NCI-H1105 (cell line): ENCODE measurements around the gene CEBPZ.
"Not testable (repeated sequence)": the region's sequence is repeated elsewhere in the genome, so short reads cannot be mapped to it uniquely, and the experiment has no call there.

ENCODE experiments used
- DNase-seq: peaks from one replicate; lab custom pipeline; 2025; lab: John Stamatoyannopoulos, UW

CEBPZ gene, protein sequence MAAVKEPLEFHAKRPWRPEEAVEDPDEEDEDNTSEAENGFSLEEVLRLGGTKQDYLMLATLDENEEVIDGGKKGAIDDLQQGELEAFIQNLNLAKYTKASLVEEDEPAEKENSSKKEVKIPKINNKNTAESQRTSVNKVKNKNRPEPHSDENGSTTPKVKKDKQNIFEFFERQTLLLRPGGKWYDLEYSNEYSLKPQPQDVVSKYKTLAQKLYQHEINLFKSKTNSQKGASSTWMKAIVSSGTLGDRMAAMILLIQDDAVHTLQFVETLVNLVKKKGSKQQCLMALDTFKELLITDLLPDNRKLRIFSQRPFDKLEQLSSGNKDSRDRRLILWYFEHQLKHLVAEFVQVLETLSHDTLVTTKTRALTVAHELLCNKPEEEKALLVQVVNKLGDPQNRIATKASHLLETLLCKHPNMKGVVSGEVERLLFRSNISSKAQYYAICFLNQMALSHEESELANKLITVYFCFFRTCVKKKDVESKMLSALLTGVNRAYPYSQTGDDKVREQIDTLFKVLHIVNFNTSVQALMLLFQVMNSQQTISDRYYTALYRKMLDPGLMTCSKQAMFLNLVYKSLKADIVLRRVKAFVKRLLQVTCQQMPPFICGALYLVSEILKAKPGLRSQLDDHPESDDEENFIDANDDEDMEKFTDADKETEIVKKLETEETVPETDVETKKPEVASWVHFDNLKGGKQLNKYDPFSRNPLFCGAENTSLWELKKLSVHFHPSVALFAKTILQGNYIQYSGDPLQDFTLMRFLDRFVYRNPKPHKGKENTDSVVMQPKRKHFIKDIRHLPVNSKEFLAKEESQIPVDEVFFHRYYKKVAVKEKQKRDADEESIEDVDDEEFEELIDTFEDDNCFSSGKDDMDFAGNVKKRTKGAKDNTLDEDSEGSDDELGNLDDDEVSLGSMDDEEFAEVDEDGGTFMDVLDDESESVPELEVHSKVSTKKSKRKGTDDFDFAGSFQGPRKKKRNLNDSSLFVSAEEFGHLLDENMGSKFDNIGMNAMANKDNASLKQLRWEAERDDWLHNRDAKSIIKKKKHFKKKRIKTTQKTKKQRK

DNA sequence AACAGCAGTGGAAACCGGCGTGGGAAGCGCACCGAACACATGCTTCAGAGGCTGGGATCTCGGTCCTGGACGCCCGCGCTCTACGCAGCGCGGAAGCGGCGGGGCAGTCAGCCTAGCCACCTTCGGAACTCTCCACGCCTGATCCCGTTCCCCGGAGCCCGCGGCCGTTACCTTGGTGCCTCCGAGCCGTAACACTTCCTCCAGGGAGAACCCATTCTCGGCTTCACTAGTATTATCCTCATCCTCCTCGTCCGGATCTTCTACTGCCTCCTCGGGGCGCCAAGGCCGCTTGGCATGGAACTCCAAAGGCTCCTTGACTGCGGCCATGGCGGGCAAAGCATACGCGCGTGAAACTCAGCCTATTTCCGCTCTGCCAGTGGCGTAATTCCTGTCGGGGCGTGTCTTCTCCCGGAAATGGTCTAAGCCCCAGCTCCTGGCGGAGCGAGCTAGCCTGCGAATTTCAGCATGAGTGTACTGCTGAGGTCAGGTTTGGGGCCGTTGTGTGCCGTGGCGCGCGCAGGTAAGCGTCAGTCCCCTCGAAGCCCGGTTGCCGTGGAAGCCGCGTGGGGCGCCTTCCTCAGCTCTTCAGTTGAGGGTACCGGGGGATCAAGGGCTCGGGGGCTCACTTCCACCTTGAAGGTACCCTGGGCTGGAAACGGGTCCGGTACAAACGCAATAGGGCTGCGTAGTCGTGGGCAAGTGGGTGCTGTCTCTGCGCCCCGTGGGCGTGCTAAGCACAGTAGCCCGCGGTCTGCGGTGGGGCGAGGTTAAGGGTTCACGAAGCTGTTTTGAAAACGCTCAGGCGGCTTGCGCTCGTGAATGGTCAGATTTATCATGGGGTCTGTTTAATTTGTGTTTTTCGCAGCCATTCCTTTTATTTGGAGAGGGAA is at the start of gene CEBPZ, which contains the start of gene NDUFAF7:
Gene CEBPZ, minus strand, starts transcription at position 356 of the 890 bp plus-strand sequence. Its CDS starts 29 bp downstream, at position 327.
Gene NDUFAF7, plus strand, starts transcription at position 418 of the 890 bp plus-strand sequence. Its CDS starts 48 bp downstream, at position 466.
- peak; percentile 82 for DNase-seq

DNA sequence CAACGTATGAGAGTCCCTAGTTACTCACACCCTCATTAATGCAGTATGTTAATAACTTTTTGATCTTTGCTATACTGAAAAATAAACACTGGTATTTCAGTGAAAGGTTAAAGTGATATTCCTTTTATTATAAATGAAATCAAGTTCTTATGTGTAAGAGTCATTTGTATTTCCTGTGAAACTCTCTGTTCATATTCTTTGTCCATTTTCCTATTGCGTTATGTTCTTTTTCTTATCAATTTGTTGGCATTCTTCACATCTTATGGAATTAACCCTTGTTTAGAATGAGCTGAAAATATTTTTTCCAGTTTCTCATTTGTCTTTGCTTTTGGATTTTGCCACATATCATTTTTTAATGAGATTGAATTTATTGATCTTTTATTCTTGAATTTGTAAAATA is 44.9 kb upstream of the CEBPZ start:
- DNase-seq, result no peak

DNA sequence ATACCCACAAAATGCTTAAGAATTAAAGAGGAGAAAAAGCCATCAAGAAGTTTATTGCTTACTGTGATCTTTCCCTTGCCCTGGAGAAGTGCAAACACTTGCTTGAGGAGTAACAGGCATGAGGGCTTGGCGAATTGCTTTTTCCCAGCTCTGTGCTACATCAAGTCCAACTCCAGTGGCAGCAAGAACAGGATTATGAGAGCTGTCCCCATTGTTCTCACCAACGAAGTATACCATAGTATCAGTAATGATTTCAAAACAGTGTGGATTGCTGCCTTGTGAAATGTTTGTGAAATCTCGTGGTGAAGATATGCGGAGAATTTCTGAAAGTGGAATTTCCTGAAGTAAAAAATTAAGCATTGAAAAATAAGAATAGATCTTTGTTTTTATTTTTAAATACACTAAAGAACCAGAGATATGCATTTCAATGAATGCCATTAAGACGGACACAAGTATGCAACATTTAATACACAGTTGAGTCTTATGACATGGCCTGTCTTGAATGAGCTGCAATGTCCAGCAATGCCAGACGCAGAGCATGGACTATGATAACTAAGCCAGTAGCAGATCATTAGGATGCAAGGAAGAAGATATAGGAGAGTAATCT is 43.1 kb upstream of the CEBPZ start:
- no peak for DNase-seq

DNA sequence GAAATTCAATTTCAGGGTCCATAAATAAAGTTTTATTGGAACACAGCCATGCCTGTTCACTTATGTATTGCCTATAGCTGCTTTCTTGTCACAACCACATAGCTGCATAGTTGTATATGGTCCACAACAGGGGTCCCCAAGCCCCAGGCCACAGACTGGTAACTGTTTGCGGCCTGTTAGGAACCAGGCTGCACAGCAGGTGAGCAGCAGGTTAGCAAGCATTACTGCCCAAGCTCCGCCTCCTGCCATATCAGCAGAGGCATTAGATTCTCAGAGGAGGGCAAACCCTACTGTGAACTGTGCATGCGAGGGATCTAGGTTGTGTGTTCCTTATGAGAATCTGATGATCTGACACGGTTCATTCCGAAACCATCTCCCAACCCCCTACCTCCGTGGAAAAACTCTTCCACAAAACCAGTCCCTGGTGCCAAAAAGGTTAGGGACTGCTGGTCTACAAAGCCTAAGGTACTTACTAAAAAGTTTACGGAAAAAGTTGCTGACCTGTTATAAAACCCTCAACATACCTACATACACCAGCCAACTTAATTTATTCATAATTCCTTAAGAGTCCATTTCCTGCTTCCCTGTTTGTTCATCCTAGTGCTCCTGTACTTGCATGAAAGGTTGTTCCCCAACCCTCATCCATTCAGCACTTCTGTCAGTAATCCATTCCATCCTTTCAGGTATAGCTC is 40.1 kb upstream of the CEBPZ start:
- DNase-seq, result no peak

DNA sequence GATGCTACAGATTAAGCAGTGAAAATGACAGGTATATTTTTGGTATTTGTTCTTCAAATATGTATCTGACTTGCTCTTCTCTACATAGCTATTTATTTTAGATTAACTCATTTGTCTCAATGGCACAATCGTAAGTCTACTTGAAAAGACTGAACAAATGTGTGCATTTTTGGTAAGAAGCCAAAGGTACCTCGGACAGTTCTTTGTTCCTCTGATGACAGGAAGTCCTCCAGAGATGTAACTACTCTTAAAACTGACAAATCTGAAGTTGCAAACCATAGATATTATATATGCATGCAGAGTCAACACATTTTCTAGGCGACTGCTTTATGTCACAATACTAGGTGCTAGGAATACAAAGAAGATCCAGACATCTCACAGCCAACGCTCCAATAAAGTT is 36.7 kb upstream of the CEBPZ start:
- DNase-seq, result no peak

DNA sequence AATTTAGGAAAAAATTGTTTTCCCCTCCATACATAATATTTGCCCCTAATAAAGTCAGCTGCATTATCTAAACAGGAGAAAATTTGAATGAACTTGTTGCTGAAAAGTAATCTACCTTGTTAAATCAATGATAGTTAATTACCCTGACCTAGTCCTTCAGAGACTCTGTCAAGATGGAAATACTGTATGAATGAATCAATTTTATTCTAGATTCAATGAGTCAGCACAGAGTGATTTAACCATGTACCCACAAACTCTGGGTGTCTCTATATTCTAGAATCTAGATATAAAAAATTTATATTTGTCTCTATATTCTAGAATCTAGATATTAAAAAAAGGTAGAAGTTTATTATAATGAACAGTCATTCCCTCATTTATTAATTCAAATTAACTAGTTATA is 36.3 kb upstream of the CEBPZ start:
- DNase-seq, result no peak

DNA sequence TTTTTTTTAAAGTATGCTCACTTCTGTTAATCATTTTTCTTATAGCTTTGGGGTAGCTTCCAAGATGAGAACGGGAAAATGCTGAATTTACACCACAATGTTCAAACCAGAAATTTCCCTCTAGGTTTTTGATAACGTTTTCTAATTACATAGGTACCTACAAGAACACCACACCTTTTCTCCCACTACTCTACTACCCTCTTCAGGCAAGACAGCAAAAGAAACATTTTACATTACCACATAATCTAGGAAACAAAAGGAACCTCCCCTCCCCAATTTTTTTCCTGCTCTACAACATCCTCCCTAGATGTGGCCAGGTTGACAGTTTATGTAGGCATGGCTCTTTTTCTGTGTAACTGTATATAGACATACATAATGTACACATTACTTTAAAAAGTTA is 32.4 kb upstream of the CEBPZ start:
- no peak for DNase-seq

DNA sequence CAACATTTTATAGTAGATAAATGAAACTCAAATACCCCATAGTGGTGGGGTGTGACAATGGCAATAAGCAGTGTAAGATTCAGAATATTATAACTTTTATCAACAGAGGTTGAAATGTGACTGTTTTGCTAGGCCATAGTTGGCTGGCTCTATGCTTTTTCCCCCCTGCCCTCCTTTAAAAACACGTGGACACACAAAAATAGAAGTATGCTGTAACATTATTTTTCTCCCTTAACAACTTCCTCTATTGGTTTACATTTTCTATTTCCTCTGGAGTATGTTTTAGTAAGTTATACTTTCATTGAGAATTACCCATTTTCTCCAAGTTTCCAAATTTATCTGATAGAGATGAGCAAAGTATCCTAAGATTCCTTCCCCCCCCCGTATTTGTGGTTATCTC is 31.1 kb upstream of the CEBPZ start:
- no peak for DNase-seq

DNA sequence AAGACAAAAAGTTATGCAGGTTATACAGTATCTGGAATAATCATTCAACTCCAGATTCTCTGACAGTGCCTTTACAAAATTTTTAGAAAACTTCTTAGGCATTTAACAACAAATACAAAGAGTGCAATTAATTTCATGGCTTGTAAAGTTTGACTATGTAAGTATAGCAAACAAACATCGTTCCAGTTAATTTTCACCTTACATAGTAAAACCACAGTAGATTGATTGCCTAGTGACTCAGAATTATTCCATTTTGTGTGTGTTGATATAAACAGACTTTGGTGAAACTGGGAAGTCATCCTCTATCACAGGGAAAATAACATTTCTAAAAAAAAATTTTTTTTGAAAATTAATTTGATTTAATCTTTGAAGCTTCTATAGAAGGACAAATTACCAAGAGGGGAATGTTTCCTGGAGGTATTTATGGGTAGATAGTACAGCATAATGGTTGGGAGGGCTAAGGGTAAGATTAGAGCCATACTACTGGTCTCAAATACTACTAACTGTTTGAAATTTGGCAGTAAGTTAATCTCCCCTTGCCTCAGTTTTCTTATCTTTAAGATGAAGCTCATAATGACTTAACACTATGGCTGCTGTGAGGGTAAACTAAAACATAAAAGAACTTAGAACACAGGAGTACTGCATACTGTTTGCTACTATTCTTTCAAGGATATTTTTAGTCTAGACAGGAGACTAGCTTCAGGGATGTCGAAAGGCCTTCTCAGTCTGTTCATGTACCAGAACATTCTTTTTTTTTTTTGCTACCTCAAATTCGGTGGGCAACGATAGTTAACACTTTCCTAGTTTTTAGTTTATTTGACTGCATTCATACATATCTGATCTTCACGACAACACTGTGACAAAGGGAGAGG is 19.7 kb upstream of the CEBPZ start:
- DNase-seq, result no peak

DNA sequence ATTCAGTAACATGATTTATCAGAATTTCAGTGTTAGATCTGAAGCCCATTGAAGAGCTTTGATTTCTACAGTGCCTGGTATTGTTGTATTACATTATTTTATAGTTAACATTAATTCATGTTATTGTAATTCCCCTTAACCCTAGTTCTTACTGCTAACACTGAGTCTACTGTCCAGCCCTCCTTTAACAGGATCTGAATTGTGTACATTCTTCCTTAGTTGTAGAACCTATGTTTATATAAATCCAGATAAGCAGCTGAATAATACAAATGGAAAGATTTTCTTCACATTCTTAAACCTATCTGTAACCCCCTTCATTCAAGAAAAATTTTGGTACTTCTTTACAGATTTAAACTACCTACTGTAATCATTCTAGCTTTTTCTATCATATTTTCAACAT is 14.8 kb upstream of the CEBPZ start:
- DNase-seq, result no peak

DNA sequence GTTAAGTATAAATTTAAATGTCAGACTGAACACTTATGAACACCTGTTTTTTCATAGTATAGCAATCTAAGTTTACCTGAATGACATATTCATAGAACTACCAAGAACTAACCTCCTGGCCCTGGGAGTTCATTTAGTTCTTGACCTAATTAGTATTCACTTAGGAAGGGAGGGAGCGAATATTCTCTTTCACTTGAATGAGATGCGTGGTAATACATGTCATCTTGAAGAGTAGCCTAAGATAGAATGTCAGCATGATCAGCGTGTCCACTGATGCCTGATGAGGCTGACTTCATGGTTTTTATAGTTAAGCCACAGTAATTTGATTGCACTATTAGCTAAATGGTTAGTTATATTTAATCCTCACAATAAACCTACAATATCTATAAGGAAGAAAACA is 13.4 kb upstream of the CEBPZ start:
- DNase-seq, result no peak

DNA sequence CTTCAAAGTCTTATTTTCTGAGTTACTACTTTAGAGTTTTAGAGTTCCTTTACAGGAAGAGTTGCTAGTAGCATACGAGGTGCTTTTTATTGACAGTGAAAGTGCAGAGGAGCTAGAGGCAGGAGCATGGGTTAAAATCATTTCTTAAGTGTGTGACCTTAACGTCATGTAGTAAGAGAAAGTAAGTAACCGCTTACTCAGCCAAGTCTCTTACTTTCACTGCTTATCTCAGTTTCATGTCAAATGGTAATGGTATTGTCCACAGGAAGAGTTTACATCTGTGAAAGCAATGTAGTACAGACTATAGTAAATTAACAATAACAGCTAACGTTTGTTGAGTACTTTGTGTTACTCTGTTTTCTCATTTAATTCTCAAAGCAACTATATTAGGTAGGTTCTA is 12.6 kb upstream of the CEBPZ start:
- DNase-seq, result no peak

DNA sequence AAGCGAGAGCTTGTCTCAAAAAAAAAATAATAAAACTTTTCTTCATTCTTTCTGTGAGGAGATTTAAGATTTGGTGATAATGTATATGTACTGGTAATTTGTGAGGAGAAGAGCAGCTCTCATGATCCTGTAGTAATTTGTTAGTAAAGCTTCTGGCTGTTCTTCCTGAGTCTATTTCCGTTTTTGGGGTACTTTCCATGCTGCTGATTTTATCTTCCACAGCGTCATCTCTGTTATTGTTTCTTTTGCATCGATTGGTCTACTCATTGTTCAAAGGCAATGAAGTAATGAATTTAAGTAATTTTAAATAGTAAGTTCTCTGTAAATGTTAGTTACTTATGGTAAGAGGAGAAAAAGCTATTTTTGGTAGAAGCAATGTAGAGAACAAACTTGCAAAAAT is 12.0 kb upstream of the CEBPZ start:
- no peak for DNase-seq

DNA sequence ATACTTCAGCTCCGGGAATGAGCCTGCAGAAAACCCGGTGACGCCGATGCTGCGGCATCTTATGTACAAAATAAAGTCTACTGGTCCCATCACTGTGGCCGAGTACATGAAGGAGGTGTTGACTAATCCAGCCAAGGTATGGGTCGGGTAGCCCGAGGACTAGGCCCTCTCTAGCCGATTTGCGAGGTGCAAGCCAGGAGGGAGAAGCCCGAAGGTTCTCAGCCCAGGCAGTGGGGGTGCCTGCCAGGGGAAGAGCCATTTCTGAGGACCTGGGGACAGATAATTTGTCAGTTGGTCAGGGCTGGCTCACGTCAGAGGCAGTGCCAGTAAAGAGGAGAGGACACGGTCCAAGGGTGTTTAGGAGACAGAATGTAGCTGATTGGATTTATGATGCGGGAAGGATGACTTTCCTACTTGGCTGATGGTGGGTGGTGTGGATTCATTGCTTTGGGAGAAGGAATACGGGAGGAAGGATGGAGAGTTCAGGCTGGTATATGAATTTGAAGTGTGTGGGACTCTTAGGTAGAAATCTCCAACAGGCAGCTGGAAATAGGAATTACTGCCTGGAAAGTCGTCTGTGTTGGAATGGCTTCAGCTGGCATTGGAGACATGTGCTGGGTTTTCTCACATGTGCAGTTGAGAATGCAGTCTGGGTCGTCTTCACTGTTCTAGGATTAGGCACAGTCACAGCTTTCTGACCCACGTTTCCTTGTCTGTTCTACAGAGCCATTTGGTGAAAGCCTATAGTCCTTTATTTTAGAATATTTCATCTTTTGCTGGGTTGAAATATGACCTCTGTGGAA is 936 bp upstream of the CEBPZ start:
- DNase-seq, result no peak

DNA sequence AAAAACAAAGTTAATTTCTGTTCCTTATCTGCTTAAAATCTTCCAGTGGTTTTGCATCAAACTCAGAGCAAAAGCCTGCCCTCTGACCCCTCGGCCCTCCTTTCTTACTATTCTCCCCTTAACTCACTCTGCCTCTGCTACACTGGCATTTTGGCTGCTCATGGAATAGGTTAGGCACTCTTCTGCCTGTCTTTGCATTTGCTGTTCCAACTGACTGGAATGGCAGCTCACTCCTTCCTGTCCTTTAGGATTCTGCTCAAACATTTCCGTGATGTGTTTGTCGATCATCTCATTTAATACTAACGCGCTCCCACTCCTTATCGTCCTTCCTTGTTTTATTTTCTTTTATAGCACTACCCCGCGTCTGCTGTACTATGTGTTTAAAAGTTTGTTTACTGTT is 815 bp downstream of the CEBPZ start:
- no peak for DNase-seq

DNA sequence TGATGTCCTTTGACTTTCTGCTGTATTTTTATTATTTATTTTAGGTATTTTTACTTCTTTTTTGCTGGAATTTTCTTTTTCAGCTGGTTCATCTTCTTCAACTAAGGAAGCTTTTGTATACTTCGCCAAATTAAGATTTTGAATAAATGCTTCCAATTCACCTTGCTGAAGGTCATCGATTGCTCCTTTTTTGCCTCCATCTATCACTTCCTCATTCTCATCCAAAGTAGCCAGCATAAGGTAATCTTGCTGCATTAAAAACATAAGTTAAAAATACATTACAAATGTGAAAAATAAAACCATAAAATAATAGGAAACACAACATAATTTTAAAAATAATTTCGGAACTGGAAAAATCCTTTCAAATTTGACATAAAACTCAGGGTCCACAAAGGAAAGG is 2.6 kb downstream of the CEBPZ start:
- no peak for DNase-seq

DNA sequence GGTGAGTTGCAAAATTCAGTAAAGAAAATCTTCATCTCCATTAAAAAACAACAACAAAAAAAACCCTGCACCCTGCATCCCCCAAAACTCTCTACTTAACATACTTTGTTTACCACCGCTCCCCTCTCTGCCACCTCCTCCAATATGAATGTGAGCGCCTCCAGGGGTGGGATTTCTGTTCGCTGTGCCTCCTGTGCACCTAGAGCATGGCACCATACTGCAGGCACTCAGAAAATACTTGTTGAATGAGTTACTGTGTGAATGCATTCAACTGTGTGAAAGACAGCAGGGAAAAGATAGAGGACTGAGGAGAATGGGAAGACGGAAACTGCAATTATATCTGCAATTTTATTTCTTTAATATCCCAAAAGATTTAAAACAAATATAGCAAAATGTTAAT is 4.5 kb downstream of the CEBPZ start:
- DNase-seq, result no peak

DNA sequence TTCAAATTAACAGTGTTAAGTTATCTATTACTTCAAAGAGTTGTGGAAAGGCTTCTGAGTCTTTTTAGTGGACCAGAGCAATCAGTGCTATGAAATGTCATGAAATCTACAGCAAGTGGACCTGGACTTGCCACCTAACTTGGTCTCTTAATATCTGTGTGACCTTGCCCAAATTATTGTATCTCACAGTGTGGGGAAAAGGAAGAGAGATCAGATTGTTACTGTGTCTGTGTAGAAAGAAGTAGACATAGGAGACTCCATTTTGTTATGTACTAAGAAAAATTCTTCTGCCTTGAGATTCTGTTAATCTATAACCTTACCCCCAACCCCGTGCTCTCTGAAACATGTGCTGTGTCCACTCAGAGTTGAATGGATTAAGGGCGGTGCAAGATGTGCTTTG is 6.3 kb downstream of the CEBPZ start:
- DNase-seq, result not testable (repeated sequence)

DNA sequence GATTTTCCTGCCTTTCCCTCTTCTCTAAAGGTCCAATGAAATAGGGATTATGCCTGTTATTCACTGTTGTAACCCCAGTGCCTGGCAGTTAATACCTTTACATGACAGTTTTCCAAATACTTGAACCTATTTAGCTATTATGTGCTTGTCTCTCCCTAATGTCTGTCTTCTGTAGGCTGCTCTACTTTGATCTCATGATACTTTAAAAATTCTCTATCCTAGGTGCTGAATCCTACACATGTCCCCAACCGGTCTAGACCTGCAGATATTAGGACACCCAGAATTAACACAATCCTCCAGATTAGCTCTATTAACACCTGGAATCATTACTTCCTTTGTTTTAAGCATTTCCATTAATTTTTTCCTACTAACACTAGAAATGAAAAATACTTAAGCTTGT is 7.3 kb downstream of the CEBPZ start:
- DNase-seq, result no peak
